Measurements from ENCODE around the gene SERPINB8. TPM values are rescaled to one million over a fixed set of nuclear protein-coding genes. Genes with fewer than 3 reads are reported as not detected.
"Not testable (repeated sequence)": the region's sequence is repeated elsewhere in the genome, so short reads cannot be mapped to it uniquely, and the experiment has no call there.

SERPINB8 gene
- total and polyA plus RNA-seq, 2 of the 13 experiments (the other 11 are each of a cell fraction or from before 2014, with no cell fraction given): 0.95 to 2.2 TPM

- Histone ChIP-seq H3K4me2 (ENCODE audit: low read depth, low read length) (no peak overlapping the region), H2AFZ (ENCODE audit: low read length) (no peak overlapping the region), H3K9me3 (ENCODE audit: low read length) (no peaks in the 10 kb centered on the region), H3K4me3 (replicated peaks in 1 of 3; ENCODE audit: insufficient read depth in 1 of 3, low read depth in 2 of 3, low read length in 3 of 3) (no peak overlapping the region), H3K36me3 (replicated peaks in 1 of 2; ENCODE audit: control insufficient read depth in 1 of 2, insufficient read depth in 2 of 2, low read length in 2 of 2) (no peaks in the 10 kb centered on the region), H3K79me2 (ENCODE audit: insufficient read depth, low read length) (no peaks in the 10 kb centered on the region), H3K9ac (ENCODE audit: insufficient read depth, low read depth, low read length) (no peak overlapping the region), H3K27ac (ENCODE audit: extremely low read length, insufficient read depth, low read length) (no peak overlapping the region), H3K27me3 (ENCODE audit: control insufficient read depth in 1 of 2, insufficient read depth in 2 of 2, low read length in 2 of 2) (0 out of 5 replicates have a peak, but pooled peaks cover 0 to 9% of the 10 kb centered on the region in 2 experiments), H4K20me1 (ENCODE audit: insufficient read depth, low read length) (no peaks in the 10 kb centered on the region), H3K4me1 (ENCODE audit: insufficient read depth, low read length) (no peaks in the 10 kb centered on the region)
- in situ Hi-C loops (cut with HindIII; ENCODE audit: extremely low pct_ligation_motif_present, low pct_unique_long_range_greater_than_20kb) (no loop called here), intact Hi-C loops (cut with micrococcal nuclease; ENCODE audit: unreplicated experiment) (no loop called here)
- no peak for FAIRE-seq
- 34% methylated on average over 8 of the region's 8 CpGs for WGBS (ENCODE audit: low lambda C conversion rate)
- BruUV-seq (replicated peaks): no TSS peak
- DNase-seq (ENCODE audit: low spot score): no peak
- ATAC-seq: no peak
- TF ChIP-seq ARID3A (IDR thresholded peaks at IDR 0.05; ENCODE audit: low read depth, low read length) (no peak), ZNF629 (CRISPR knock-in tag; conservative IDR thresholded peaks at IDR 0.05) (no peak), ELF3 (CRISPR knock-in tag; IDR thresholded peaks at IDR 0.05) (no peak), MTF2 (CRISPR knock-in tag; IDR thresholded peaks at IDR 0.05; ENCODE audit: borderline replicate concordance) (no peak), ATF1 (CRISPR knock-in tag; IDR thresholded peaks at IDR 0.05) (no peak), TOE1 (CRISPR knock-in tag; IDR thresholded peaks at IDR 0.05) (no peak), PAX8 (CRISPR knock-in tag; IDR thresholded peaks at IDR 0.05; ENCODE audit: borderline replicate concordance) (no peak), ZMYM3 (CRISPR knock-in tag; IDR thresholded peaks at IDR 0.05) (no peak), MBNL3 (CRISPR knock-in tag; conservative IDR thresholded peaks at IDR 0.05) (no peak), HMGXB4 (CRISPR knock-in tag; IDR thresholded peaks at IDR 0.05; ENCODE audit: borderline replicate concordance in 1 of 2, low read depth in 1 of 2) (no peak)
- CTCF ChIA-PET (ENCODE audit: low intra/inter-chr PET ratio, low total read pairs): no interaction called here
- POLR2A ChIA-PET: no interaction called here
Measured at GRCh38 chr18:63940008-63940407, 29.9 kb upstream of the SERPINB8 start.

- WGBS (ENCODE audit: low lambda C conversion rate): 0% methylated on average over 1 of the region's 17 CpGs
- ATAC-seq; H3K79me2 ChIP-seq (ENCODE audit: insufficient read depth, low read length); H3K27me3 ChIP-seq (ENCODE audit: control insufficient read depth in 1 of 2, insufficient read depth in 2 of 2, low read length in 2 of 2); H3K4me2 ChIP-seq (ENCODE audit: low read depth, low read length); H3K4me3 ChIP-seq (replicated peaks in 1 of 3; ENCODE audit: insufficient read depth in 1 of 3, low read depth in 2 of 3, low read length in 3 of 3); in situ Hi-C loops (cut with HindIII; ENCODE audit: extremely low pct_ligation_motif_present, low pct_unique_long_range_greater_than_20kb); intact Hi-C loops (cut with micrococcal nuclease; ENCODE audit: unreplicated experiment); H3K9me3 ChIP-seq (ENCODE audit: low read length); DNase-seq (ENCODE audit: low spot score); H3K4me1 ChIP-seq (ENCODE audit: insufficient read depth, low read length); BruUV-seq (replicated peaks); H3K9ac ChIP-seq (ENCODE audit: insufficient read depth, low read depth, low read length); H3K36me3 ChIP-seq (replicated peaks in 1 of 2; ENCODE audit: control insufficient read depth in 1 of 2, insufficient read depth in 2 of 2, low read length in 2 of 2); H3K27ac ChIP-seq (ENCODE audit: extremely low read length, insufficient read depth, low read length); POLR2A ChIA-PET; CTCF ChIA-PET (ENCODE audit: low intra/inter-chr PET ratio, low total read pairs); H4K20me1 ChIP-seq (ENCODE audit: insufficient read depth, low read length); H2AFZ ChIP-seq (ENCODE audit: low read length); FAIRE-seq: not testable (repeated sequence)
Measured at GRCh38 chr18:63940543-63941050, 29.3 kb upstream of the SERPINB8 start.
